Endodermal cell (in vitro differentiated cells): ENCODE data around the gene LGR5. TPM values are rescaled to one million over a fixed set of nuclear protein-coding genes. Genes with fewer than 3 reads are reported as not detected.

Source experiments
- DNase-seq: peaks from one replicate; pipeline ENCODE4 v3.0.0-alpha.2; 2017
- H3K27ac ChIP-seq: 2 replicates; pipeline ENCODE4 v1.5.1; 2013; ENCODE audit warnings: mild to moderate bottlenecking, low read depth, low read length, moderate library complexity
- H3K27me3 ChIP-seq: 2 replicates; pipeline ENCODE4 v1.6.1; 2013; ENCODE audit warnings: mild to moderate bottlenecking, low read length, moderate library complexity; ENCODE audit not compliant: insufficient read depth, control insufficient read depth, poor library complexity, severe bottlenecking
- H3K36me3 ChIP-seq: 2 replicates; pipeline ENCODE4 v1.7.0; 2013; ENCODE audit warnings: mild to moderate bottlenecking, low read length, moderate library complexity; ENCODE audit not compliant: control insufficient read depth, insufficient read depth
- H3K4me1 ChIP-seq: one replicate; pipeline ENCODE4 v1.7.0; 2013; ENCODE audit warnings: low read length; ENCODE audit not compliant: control insufficient read depth, insufficient read depth
- H3K4me3 ChIP-seq: 2 replicates; pipeline ENCODE4 v1.5.1; 2013; ENCODE audit warnings: mild to moderate bottlenecking, low read length, moderate library complexity
- H3K9ac ChIP-seq: 2 replicates; pipeline ENCODE4 v1.6.1; 2013; ENCODE audit warnings: mild to moderate bottlenecking, low read length, moderate library complexity; ENCODE audit not compliant: poor library complexity, severe bottlenecking; ENCODE audit errors: extremely low read depth
- H3K9me3 ChIP-seq: 2 replicates; pipeline ENCODE4 v1.6.1; 2013; ENCODE audit warnings: mild to moderate bottlenecking, low read length, moderate library complexity; ENCODE audit not compliant: control insufficient read depth
- H3K27ac Mint-ChIP-seq: 2 replicates; pipeline ENCODE4 v1.8.0; 2020; ENCODE audit warnings: mixed read lengths
- H3K27me3 Mint-ChIP-seq: 2 replicates; pipeline ENCODE4 v1.8.0; 2021; ENCODE audit warnings: mild to moderate bottlenecking, mixed read lengths; ENCODE audit not compliant: insufficient read depth
- H3K36me3 Mint-ChIP-seq: 2 replicates; pipeline ENCODE4 v1.8.0; 2020; ENCODE audit warnings: low read depth, mixed read lengths
- H3K4me1 Mint-ChIP-seq: 2 replicates; pipeline ENCODE4 v1.8.0; 2020; ENCODE audit warnings: mixed read lengths
- H3K4me3 Mint-ChIP-seq: 2 replicates; pipeline ENCODE4 v1.8.0; 2020; ENCODE audit warnings: mild to moderate bottlenecking, moderate library complexity, mixed read lengths
- H3K9me3 Mint-ChIP-seq: 2 replicates; pipeline ENCODE4 v1.8.0; 2020; ENCODE audit warnings: mild to moderate bottlenecking, mixed read lengths
- WGBS, 2 experiments: methylation state at CpG; one replicate each; pipeline versions ENCODE4 v1.1.5 to v1.1.7; 2013; ENCODE audit warnings: missing lambda C conversion rate in 2 of 2, mixed read lengths in 1 of 2; ENCODE audit not compliant: insufficient coverage in 1 of 2, insufficient read length in 1 of 2; 5-methylcytosine and 5-hydroxymethylcytosine counted together
- total RNA-seq, 2 donors: library from RNA; stranded (reverse); fragmentation: NEBNext Ultra II Directional in 1 of 2; extraction: Animal tissue kit (Norgen Biotek cat#: 25700) in 1 of 2; gene quantifications; 2 replicates in 1 of 2; 3 replicates in 1 of 2; pipeline ENCODE4 v1.2.1, GENCODE V29; 2021
- TF ChIP-seq, protein P1 (sequence below): fragments of 200-600 bp; sonication (generic); conservative IDR thresholded peaks from 2 replicates; pipeline ENCODE4 v1.5.0; 2021; ENCODE audit warnings: antibody characterized with exemption, mild to moderate bottlenecking

The LGR5 gene
- total RNA-seq, 2 donors from 2014 or later: 27.2 to 49.9 TPM

DNA sequence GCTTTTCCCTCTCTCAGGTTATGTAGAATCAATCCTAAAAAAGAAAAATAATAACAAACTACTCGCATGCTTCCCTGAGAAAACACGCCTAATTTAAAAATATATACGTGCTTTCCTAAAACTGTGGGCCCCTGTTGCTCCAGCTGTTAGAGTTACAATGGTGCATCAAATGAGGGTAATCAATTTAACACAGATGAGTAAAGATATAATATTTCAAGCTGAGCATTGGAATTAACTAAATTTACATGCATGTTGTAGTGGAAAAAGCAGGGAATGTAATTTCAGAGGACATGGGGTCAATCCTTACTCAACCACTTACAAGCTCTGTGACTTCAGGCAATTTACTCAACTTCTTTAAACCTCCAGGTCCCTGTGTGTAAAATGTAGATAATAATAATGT, 22.4 kb upstream of the LGR5 start:
- H3K4me1 ChIP-seq: no peaks in the 10 kb centered on the region
- H3K4me3 ChIP-seq: no peak overlapping the region
- no peak for DNase-seq
- H3K9me3 ChIP-seq: peaks cover 26% of the 10 kb centered on the region
- H3K9me3 Mint-ChIP-seq: peaks cover 14% of the 10 kb centered on the region
- peaks cover 4% of the 10 kb centered on the region for H3K4me1 Mint-ChIP-seq
- H3K27me3 ChIP-seq: no peaks in the 10 kb centered on the region
- WGBS, 2 experiments: 94% methylated on average over 3 of the region's 3 CpGs
- H3K36me3 Mint-ChIP-seq: no peaks in the 10 kb centered on the region
- H3K9ac ChIP-seq: no peak overlapping the region
- H3K36me3 ChIP-seq: no peaks in the 10 kb centered on the region
- no peak overlapping the region for H3K4me3 Mint-ChIP-seq
- H3K27ac ChIP-seq: no peak overlapping the region
- H3K27me3 Mint-ChIP-seq: peaks cover 4% of the 10 kb centered on the region
- H3K27ac Mint-ChIP-seq: no peak overlapping the region
- TF ChIP-seq, protein P1, sequence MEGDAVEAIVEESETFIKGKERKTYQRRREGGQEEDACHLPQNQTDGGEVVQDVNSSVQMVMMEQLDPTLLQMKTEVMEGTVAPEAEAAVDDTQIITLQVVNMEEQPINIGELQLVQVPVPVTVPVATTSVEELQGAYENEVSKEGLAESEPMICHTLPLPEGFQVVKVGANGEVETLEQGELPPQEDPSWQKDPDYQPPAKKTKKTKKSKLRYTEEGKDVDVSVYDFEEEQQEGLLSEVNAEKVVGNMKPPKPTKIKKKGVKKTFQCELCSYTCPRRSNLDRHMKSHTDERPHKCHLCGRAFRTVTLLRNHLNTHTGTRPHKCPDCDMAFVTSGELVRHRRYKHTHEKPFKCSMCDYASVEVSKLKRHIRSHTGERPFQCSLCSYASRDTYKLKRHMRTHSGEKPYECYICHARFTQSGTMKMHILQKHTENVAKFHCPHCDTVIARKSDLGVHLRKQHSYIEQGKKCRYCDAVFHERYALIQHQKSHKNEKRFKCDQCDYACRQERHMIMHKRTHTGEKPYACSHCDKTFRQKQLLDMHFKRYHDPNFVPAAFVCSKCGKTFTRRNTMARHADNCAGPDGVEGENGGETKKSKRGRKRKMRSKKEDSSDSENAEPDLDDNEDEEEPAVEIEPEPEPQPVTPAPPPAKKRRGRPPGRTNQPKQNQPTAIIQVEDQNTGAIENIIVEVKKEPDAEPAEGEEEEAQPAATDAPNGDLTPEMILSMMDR: no peak

DNA sequence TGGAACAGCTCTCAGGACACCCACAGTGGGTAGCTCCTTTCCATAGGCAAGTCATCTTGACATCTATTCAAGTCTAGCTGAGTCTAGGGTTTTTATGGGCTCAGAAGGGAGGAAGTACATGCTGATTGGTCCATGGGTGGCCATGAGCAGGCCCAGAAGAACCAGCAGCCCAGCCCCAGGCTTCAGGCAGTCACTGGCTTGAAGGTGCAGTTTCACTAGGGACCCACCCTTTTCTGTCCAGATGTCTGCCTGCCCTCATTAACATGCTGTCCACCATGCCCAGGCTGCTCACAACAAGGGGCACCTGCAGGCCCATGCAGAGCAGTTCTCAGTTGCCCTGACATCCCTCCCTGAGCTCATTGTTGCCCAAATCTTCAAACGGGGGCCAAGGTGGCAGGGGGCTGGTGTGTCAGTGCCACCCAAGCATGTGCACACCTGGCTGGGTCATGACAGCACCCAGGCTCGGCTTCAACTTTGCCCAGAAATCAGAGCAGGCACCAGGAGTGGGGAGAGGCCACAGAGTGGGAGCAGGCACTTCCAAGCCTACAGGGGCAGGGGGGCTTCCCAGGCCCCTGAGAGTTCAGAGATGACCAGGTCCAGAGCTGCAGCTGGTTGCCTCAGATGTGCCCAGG, 18.7 kb upstream of the LGR5 start:
- TF ChIP-seq, protein P1: no peak
- H3K27ac Mint-ChIP-seq: no peak overlapping the region
- no peak overlapping the region for H3K27ac ChIP-seq
- H3K4me1 ChIP-seq: no peaks in the 10 kb centered on the region
- H3K9ac ChIP-seq: no peak overlapping the region
- no peak overlapping the region for H3K4me3 ChIP-seq
- no peaks in the 10 kb centered on the region for H3K9me3 Mint-ChIP-seq
- peaks cover 10% of the 10 kb centered on the region for H3K9me3 ChIP-seq
- no peaks in the 10 kb centered on the region for H3K27me3 ChIP-seq
- no peaks in the 10 kb centered on the region for H3K36me3 ChIP-seq
- no peaks in the 10 kb centered on the region for H3K36me3 Mint-ChIP-seq
- peaks cover 4% of the 10 kb centered on the region for H3K4me1 Mint-ChIP-seq
- peaks cover 19% of the 10 kb centered on the region for H3K27me3 Mint-ChIP-seq
- no peak for DNase-seq
- WGBS, 2 experiments: 88 to 100% methylated on average over 1 to 2 of the region's 2 CpGs
- H3K4me3 Mint-ChIP-seq: no peak overlapping the region

DNA sequence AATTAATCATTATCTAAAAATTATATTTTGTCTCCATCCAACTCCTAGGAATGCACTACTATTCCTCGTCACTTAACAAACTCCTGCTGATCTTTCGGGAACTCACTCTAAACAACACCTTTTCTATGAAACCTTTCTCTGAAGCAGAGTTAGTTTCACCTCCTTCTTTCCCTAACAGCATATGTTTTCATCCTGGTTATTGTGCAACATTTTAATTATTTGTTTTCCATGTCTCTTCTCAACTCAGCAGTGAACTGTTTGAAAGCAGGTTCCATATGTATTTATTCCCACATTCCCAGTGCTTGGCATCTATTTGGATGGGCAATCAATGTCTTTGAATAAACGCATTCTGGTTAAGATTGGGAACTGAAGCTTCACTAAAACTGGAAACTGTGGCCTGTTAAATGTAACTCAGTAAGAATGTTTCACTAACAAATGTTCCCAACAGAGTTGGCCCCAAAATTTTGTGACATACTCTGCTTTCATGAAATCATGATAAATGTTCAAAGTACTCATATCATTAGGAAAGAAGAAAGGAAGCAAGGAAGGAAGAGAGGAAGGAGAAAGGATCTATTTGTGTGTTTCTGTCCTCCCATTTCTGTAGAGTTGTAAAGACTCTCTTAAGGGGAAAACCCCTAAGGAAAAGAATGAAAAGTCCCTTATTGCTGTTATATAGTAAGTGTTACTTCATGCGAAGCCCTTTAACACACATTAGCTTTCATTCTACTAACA, 13.9 kb upstream of the LGR5 start:
- no peak overlapping the region for H3K4me3 ChIP-seq
- H3K27ac Mint-ChIP-seq: no peak overlapping the region
- no peak overlapping the region for H3K4me3 Mint-ChIP-seq
- no peaks in the 10 kb centered on the region for H3K27me3 ChIP-seq
- TF ChIP-seq, protein P1: no peak
- DNase-seq: no peak
- H3K27ac ChIP-seq: no peak overlapping the region
- peaks cover under 1% of the 10 kb centered on the region for H3K9me3 ChIP-seq
- H3K27me3 Mint-ChIP-seq: peaks cover 20% of the 10 kb centered on the region
- 95 to 96% methylated on average over 3 to 4 of the region's 4 CpGs for WGBS, 2 experiments
- H3K4me1 ChIP-seq: peaks cover 10% of the 10 kb centered on the region
- peaks cover 28% of the 10 kb centered on the region for H3K4me1 Mint-ChIP-seq
- H3K36me3 ChIP-seq: no peaks in the 10 kb centered on the region
- H3K9ac ChIP-seq: no peak overlapping the region
- no peaks in the 10 kb centered on the region for H3K36me3 Mint-ChIP-seq
- H3K9me3 Mint-ChIP-seq: no peaks in the 10 kb centered on the region
